HG03342 (cell line): Measurements from ENCODE around the gene NPTXR.

Experiments
- ATAC-seq: cut with Tn5 transposase; IDR thresholded peaks from one replicate; pipeline ENCODE4 v1.9.1; 2021; ENCODE audit warnings: mild to moderate bottlenecking, moderate library complexity; ENCODE audit not compliant: unreplicated experiment

Gene NPTXR

DNA sequence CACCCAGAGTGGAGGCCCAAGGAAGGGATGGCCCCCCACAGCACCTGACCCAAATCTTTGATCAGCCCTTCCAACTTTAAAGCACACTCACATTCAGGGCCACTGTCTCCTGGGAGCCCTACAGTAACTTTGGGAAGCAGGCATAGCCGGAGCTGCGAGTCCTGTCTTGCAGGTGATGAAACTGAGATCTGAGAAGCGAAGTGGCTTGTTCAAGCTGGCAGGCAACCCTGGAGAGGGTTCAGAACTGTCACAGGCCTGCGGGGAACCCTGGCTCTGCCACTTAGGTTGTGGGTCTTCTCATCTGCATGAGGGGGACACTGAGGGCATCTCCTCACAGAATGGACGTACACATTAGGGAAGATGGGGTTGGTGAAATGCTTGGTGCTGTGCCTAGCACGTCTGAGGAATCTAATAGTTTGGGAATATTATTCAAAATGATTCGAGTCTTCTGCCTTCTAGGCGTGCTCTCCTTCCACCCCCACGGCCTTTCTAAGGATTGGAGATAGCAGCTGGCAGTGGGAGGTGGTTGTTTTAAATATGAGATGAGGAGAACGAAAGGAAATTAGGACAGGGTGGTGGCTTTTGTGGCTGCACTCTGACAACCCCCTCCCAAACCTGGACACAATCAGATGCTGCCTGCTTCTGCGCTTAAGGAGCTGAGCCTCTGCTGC lies 69.2 kb downstream of the NPTXR start:
- no peak for ATAC-seq

DNA sequence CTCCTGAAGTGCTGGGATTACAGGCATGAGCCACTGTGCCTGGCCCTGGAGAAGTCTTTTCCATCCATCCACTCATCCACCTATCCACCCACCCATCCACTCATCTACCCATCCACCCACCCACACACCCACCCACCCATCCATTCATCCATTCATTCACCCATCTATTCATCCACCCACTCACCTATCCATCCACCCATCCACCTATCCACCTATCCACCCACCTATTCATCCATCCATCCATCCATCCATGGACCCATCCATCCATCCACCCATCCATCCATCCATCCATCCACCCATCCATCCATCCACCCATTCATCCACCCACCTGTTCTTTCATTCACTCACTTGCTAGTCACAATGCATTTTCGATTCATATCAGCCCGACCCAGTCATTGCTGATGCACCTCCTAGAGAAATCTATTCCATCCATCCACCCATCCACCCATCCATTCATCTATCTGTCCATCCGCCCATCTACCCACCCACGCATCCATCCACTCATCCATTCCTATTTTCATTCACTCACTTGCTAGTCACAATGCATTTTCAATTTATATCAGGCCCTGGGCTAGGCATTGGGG lies 70.4 kb downstream of the NPTXR start:
- no peak for ATAC-seq

DNA sequence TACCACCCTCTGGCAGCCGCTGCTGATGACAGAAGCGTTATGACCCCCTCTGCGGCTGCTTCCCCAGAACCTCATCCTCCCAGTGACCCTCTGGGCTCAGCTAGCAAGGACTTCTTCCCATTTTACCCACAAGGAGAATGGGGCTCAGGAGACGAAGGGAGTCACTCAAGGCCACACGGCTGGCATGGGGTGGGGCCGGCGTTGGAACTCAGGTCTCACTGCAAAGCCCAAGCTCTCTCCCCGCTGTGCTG lies 71.3 kb downstream of the NPTXR start:
- no peak for ATAC-seq

DNA sequence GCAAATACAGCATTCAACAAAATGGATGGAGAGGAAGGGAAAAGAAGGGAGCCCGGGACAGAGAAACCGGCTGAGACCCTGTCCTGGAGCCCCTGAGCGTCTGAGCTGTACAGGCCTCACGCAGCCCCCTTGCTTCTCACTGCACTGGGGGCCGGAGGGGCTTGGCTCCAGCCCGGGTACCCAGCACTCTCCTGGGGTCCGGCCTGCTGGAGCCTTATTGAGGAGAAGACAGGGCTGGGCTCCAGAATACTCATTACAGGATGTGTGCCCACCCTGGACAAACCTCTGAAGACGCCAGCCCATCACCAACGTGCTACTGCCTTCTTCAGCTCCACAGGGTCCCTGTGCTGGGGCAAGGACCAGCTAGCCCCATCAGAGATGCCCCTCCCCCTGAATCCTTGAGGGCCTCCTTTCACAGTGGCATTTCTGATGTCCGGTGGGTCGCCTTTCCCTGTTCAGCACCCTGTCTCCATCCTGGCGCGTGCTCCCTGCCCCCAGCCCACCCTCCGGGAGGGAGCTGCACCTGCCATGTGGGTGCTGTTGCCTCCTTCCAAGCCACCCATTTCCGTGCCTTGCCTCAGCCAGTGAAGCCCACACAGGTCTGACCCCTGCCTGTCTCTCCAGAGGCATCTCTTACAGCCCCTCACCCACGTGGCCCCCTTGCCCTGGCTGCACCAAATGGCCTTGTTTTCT lies 73.4 kb downstream of the NPTXR start:
- ATAC-seq = no peak
